Liver (tissue), 2 donors: ENCODE measurements around the gene C1QTNF12.

Experiments used
- TF ChIP-seq, protein P1 (sequence below): fragments of 150-350 bp; IDR thresholded peaks from 2 replicates; pipeline ENCODE4 v1.5.1; 2017; ENCODE audit warnings: improper control_type of control experiment, low read depth, low read length; ENCODE audit not compliant: missing input control
- TF ChIP-seq, protein P2 (sequence below): IDR thresholded peaks from 2 replicates; pipeline ENCODE4 v1.6.1; 2016; ENCODE audit warnings: antibody characterized with exemption
- donor health status: healthy.

DNA sequence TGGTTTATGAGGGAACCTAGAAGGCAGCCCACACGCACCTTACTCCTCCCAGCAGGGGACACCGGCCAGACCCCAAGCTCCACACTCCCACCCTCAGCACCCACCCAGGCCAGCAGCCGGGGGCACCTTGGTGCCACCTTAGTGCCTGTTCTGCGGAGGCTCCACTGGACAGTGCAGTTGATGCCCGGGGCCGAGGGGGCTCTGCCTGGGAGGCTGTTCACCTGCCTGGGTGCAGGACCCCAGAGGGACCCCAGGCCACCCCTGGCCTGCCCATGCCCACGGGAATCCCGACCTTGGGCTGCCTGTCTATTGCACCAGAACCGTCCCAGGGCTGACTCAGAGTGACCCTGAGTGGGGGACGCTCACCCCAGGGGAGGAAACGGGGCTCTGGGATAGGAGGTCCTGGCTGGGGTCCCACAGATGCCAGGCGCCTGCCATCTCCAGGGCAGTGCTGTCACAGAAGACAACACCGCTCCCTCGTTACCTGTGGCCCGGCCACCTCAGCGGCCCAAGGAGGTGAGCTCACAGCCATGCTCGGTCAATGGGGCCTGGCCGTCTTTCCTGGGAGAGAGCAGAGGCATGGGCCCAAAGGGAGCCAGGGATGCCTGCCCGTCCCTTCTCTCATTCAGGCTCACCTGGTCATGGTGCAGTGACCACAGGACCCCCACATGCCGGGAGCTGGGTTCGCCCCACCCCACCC is 34.4 kb upstream of the C1QTNF12 start:
- TF ChIP-seq, protein P1, sequence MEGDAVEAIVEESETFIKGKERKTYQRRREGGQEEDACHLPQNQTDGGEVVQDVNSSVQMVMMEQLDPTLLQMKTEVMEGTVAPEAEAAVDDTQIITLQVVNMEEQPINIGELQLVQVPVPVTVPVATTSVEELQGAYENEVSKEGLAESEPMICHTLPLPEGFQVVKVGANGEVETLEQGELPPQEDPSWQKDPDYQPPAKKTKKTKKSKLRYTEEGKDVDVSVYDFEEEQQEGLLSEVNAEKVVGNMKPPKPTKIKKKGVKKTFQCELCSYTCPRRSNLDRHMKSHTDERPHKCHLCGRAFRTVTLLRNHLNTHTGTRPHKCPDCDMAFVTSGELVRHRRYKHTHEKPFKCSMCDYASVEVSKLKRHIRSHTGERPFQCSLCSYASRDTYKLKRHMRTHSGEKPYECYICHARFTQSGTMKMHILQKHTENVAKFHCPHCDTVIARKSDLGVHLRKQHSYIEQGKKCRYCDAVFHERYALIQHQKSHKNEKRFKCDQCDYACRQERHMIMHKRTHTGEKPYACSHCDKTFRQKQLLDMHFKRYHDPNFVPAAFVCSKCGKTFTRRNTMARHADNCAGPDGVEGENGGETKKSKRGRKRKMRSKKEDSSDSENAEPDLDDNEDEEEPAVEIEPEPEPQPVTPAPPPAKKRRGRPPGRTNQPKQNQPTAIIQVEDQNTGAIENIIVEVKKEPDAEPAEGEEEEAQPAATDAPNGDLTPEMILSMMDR = no peak
- TF ChIP-seq, protein P2, sequence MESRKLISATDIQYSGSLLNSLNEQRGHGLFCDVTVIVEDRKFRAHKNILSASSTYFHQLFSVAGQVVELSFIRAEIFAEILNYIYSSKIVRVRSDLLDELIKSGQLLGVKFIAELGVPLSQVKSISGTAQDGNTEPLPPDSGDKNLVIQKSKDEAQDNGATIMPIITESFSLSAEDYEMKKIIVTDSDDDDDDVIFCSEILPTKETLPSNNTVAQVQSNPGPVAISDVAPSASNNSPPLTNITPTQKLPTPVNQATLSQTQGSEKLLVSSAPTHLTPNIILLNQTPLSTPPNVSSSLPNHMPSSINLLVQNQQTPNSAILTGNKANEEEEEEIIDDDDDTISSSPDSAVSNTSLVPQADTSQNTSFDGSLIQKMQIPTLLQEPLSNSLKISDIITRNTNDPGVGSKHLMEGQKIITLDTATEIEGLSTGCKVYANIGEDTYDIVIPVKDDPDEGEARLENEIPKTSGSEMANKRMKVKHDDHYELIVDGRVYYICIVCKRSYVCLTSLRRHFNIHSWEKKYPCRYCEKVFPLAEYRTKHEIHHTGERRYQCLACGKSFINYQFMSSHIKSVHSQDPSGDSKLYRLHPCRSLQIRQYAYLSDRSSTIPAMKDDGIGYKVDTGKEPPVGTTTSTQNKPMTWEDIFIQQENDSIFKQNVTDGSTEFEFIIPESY = no peak
